NCI-H1048 (cell line): ENCODE data around the gene ATP6V0A1.
A peak's percentile ranks its signal among the peaks of the same experiment; 100 is the strongest.
"Not testable (repeated sequence)": the region's sequence is repeated elsewhere in the genome, so short reads cannot be mapped to it uniquely, and the experiment has no call there.

Source experiments
- DNase-seq: peaks from one replicate; lab custom pipeline; 2025; lab: John Stamatoyannopoulos, UW

Gene ATP6V0A1

GRCh38 chr17:42538482-42538881, 79.8 kb downstream of the ATP6V0A1 start:
- no peak for DNase-seq

- not testable (repeated sequence) for DNase-seq
Observed at GRCh38 chr17:42540558-42540957, 81.9 kb downstream of the ATP6V0A1 start.

GRCh38 chr17:42541041-42541833, 82.6 kb downstream of the ATP6V0A1 start:
- no peak for DNase-seq

DNA sequence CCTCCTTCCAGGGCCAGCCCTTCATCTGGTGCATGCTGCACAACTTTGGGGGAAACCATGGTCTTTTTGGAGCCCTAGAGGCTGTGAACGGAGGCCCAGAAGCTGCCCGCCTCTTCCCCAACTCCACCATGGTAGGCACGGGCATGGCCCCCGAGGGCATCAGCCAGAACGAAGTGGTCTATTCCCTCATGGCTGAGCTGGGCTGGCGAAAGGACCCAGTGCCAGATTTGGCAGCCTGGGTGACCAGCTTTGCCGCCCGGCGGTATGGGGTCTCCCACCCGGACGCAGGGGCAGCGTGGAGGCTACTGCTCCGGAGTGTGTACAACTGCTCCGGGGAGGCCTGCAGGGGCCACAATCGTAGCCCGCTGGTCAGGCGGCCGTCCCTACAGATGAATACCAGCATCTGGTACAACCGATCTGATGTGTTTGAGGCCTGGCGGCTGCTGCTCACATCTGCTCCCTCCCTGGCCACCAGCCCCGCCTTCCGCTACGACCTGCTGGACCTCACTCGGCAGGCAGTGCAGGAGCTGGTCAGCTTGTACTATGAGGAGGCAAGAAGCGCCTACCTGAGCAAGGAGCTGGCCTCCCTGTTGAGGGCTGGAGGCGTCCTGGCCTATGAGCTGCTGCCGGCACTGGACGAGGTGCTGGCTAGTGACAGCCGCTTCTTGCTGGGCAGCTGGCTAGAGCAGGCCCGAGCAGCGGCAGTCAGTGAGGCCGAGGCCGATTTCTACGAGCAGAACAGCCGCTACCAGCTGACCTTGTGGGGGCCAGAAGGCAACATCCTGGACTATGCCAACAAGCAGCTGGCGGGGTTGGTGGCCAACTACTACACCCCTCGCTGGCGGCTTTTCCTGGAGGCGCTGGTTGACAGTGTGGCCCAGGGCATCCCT, 84.8 kb downstream of the ATP6V0A1 start:
- DNase-seq = no peak

GRCh38 chr17:42544874-42545283, 86.2 kb downstream of the ATP6V0A1 start:
- no peak for DNase-seq

- not testable (repeated sequence) for DNase-seq
Observed at GRCh38 chr17:42545755-42546505, 87.3 kb downstream of the ATP6V0A1 start.

DNA sequence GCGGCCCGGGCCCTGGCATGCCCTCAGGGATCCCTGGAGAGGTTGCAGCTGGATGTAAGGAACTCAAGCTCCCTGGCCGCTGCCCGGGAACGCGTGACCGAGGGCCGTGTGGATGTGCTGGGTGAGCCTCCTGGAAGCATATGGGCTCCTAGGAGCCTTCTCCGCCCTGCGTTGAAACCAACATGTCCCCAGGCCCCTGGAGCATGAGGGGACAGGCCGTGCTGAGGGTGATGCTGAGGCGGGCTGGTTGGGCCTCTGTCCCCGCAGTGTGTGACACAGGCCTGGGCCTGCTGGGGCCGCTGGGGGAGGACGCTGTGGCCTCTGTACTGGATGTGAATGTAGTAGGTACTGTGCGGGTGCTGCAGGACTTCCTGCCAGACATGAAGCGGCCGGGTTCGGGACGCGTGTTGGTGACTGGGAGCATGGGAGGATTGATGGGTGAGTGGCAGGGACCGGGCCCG, 88.4 kb downstream of the ATP6V0A1 start:
- no peak for DNase-seq

DNA sequence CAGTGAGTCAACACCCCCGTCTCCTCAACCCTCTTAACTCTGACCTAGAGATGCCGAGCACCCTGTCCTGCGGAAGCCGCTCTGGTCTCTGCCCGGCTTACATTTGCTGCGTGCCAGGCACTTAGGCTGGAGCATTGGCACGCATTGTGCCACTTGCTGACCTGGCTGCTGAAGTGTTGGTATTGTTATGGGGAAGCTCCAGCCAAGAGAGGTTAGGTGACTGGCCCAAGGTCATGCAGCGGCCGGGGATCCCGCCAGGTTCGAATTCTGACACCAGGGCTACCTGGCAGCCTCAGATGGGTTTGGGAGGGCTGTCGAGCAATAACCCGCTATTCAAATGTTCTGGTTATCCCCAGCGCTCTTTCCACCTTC, 89.0 kb downstream of the ATP6V0A1 start:
- no peak for DNase-seq

DNA sequence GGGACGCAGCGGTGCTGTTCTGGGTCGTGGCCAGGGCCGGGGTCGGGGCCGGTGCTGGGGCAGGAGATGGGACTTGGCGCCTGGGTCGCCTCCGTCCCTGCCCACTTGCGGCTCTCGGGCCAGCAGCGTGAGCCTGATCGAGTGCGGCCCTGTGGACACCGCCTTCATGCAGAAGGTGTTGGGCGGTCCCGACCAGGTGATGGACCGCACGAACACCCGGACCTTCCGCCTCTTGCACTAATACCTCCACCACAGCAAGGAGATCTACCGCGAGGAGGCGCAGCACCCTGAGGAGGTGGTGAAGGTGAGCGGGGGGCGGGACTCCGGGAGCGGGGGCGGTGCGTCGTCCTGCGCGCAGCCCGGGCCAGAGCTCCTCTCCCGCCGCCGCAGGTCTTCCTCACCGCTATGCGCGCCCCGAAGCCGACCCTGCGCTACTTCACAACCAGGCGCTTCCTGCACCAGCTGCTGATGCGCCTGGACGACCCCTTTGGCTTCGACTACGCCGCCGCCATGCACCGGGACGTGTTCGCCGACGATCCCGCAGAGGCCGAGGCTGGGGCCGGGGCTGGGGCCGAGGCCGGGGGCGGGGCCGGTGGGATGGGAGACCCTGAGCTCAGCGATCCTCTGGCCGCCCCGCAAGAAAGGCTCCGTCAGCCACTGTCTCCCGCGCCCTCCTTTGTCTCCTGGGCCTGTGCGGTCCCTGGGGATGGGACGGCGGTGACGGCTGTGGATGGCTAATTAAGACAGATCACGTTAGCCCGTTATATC, 89.6 kb downstream of the ATP6V0A1 start:
- peak; percentile 39 for DNase-seq

DNA sequence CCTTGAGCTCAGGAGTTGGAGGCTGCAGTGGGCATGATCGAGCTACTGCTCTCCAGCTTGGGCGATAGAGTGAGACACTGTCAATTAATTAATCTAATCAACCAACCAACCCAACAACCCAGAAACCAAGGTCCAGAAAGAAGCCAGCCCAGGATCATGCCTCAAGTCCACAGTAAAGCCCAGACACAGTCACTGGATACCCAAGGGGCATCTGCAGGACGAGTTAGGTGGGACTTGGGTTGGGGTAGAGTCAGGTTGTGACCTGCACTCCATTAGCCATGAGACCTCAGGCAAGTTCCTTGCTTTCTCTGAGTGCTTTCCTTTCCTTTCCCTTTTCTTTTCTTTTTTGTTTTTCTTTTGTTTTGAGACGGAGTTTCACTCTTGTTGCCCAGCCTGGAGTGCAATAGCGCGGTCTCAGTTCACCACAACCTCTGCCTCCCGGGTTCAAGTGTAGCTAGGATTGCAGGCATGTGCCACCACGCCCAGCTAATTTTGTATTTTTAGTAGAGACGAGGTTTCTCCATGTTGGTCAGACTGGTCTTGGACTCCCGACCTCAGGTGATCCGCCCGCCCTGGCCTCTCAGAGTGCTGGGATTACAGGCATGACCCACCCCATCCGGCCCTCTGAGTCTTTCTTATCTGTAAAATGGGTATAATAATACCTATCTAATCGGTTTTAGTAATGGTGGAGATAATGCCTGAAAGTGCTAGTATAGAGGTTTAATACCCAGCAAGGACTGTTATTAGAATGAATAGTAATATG, 90.5 kb downstream of the ATP6V0A1 start:
- no peak for DNase-seq

GRCh38 chr17:42552736-42553135, 94.1 kb downstream of the ATP6V0A1 start, which contains the start of gene HSD17B1:
HSD17B1 (plus strand) TSS chr17:42552923; CDS start chr17:42552934, 11 bp downstream.
- not testable (repeated sequence) for DNase-seq

DNA sequence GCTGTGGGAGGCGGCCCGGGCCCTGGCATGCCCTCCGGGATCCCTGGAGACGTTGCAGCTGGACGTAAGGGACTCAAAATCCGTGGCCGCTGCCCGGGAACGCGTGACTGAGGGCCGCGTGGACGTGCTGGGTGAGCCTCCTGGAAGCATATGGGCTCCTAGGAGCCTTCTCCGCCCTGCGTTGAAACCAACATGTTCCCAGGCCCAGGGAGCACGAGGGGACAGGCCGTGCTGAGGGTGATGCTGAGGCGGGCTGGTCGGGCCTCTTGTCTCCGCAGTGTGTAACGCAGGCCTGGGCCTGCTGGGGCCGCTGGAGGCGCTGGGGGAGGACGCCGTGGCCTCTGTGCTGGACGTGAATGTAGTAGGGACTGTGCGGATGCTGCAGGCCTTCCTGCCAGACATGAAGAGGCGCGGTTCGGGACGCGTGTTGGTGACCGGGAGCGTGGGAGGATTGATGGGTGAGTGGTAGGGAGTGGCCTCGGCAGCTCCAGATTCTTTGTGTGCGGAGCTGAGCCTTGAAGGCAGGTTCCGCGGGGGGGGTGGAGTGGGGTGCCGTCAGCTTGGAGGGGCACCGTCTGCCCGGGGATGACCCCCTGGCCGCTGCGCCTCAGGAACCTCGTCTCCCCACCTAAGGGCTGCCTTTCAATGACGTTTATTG, 94.6 kb downstream of the ATP6V0A1 start:
- no peak for DNase-seq

- no peak for DNase-seq
Observed at GRCh38 chr17:42553866-42554249, 95.2 kb downstream of the ATP6V0A1 start.

GRCh38 chr17:42554250-42555121, 95.8 kb downstream of the ATP6V0A1 start:
- peak; percentile 49 for DNase-seq

DNA sequence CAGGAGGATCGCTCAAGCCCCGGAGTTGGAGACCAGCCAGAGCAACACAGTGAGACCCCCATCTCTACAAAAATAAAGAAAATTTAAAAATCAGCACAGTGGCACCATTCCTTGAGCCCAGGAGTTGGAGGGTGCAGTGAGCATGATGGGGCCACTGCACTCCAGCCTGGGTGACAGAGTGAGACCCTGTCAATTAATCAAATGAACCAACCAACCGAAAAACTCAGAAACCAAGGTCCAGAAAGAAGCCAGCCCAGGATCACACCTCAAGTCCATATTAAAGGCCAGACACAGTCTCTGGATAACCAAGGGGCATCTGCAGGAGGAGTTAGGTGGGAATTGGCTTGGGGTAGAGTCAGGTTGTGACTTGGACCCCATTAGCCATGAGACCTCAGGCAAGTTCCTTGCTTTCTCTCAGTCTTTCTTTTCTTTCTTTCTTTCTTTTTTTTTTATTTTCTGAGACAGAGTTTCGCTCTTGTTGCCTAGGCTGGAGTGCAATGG, 96.5 kb downstream of the ATP6V0A1 start:
- DNase-seq = no peak

DNA sequence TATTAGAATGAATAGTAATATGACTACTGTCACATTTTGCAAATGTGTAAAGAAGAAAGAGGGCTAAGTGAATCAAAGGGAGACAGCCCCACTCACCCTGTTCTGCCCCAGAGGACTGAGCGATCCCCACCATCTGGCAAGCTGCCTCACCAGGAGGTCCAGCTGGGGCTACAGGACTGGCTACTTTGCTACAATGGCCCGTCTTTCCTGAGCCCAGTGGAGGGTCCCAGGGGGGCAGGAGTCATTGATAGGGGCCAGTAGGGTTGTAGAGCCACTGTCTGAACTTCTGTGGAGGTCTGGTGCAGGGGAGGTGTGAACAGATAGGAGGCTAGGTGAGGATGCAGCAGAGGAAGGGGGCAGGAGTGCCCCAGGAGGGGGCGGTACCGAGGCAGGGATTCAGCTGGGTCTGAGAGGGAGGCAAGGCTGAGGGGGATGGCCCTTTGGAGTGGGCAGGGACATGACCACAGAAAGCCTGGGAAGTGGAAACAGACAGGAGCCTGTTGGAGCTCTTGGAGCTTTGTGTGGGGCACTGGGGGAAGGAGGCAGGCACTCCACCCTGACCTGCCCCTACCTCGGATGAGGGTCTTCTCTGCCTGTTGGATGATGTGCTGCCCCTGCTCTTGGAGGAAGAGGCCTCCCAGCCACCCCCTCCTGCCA, 97.4 kb downstream of the ATP6V0A1 start:
- not testable (repeated sequence) for DNase-seq

- DNase-seq = no peak
Observed at GRCh38 chr17:42559075-42559474, 100.4 kb downstream of the ATP6V0A1 start.

GRCh38 chr17:42560246-42560645, 101.6 kb downstream of the ATP6V0A1 start:
- no peak for DNase-seq
